MV-4-11 (cell line): ENCODE data around the gene DIABLO.
A peak's percentile ranks its signal among the peaks of the same experiment; 100 is the strongest.
"Not testable (repeated sequence)": the region's sequence is repeated elsewhere in the genome, so short reads cannot be mapped to it uniquely, and the experiment has no call there.

Source experiments
- DNase-seq: peaks from one replicate; lab custom pipeline; 2025; lab: John Stamatoyannopoulos, UW

DIABLO gene

GRCh38 chr12:122208073-122208820, 17.6 kb downstream of the DIABLO start:
- DNase-seq: no peak

- DNase-seq: no peak
Measured at GRCh38 chr12:122207391-122207790, 18.5 kb downstream of the DIABLO start.

GRCh38 chr12:122206976-122207375, 18.9 kb downstream of the DIABLO start:
- no peak for DNase-seq

- no peak for DNase-seq
Measured at GRCh38 chr12:122206111-122206881, 19.6 kb downstream of the DIABLO start.

- peak; percentile 19 for DNase-seq
Measured at GRCh38 chr12:122205053-122205925, 20.6 kb downstream of the DIABLO start.

- no peak for DNase-seq
Measured at GRCh38 chr12:122204167-122205052, 21.4 kb downstream of the DIABLO start.

GRCh38 chr12:122203301-122204166, 22.3 kb downstream of the DIABLO start, which contains the start of gene B3GNT4:
TSS of gene B3GNT4 (plus strand) at chr12:122203709. CDS start at chr12:122204619, 910 bp downstream.
- no peak for DNase-seq

GRCh38 chr12:122202811-122203210, 23.0 kb downstream of the DIABLO start:
- not testable (repeated sequence) for DNase-seq

- DNase-seq: no peak
Measured at GRCh38 chr12:122202017-122202416, 23.8 kb downstream of the DIABLO start.

DNA sequence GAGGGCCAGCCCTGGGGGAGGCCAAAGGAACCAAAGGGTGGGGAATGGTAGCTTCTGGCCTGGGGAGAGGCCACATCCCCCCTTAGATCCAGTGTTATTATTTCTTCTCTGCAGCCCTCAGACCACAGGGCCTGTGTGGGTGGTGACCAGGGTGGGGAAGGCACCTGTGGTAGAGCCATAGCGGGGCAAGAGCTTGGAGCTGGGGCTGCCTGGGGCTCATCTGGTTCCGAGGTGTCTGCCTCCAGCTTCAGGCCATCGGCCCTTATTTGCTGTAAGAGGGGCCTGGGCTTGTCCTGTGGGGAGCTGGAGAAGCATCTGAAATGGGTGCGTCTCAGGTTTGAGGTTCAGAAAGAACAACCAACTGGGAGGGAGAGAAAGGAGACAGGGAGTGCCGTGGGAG, 24.5 kb downstream of the DIABLO start:
- DNase-seq: no peak

GRCh38 chr12:122200541-122201175, 25.2 kb downstream of the DIABLO start:
- DNase-seq: no peak

GRCh38 chr12:122199484-122200355, 26.1 kb downstream of the DIABLO start:
- DNase-seq: no peak

GRCh38 chr12:122197612-122197966, 28.3 kb downstream of the DIABLO start:
- DNase-seq: no peak

DNA sequence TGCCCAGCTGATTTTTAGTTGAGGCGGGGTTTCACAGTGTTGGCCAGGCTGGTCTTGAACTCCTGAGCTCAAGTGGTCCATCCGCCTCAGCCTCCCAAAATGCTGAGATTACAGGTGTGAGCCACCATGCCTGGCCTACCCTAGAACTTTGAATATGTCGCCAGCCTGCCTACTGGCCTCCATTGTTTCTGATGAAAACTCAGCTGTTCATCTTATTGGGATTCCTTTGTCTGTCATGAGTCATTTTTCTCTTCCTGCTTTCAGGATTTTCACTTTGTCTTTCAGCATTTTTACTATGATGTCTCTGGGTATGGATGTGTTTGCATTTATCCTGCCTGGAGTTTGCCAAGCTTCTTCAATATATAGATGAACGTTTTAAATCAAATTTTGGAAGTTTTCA, 30.4 kb downstream of the DIABLO start:
- DNase-seq: no peak

DNA sequence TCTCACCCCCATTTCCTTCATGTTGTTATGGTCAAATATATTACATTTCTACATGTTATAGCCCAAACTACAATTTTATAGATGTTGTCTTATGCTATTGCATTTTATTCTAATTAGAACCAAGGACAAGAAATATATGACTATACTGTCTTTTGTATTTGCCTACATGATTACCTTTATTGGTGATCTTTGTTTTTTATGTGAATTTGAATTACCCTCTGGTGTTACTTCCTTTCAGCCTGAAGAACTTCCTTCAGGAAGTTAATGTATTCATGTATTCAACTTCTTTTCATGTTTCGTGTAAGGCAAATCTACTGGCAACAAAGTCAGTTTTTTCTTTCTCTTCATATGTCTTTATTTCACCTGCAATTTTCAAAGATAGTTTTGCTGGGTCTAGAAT, 31.0 kb downstream of the DIABLO start:
- DNase-seq: no peak

- DNase-seq: no peak
Measured at GRCh38 chr12:122192441-122192840, 33.4 kb downstream of the DIABLO start.

GRCh38 chr12:122190842-122191668, 34.8 kb downstream of the DIABLO start:
- peak; percentile 54 for DNase-seq
